Breast epithelium (tissue), 4 donors: ENCODE measurements around the gene IL27RA. TPM values are rescaled to one million over a fixed set of nuclear protein-coding genes. Genes with fewer than 3 reads are reported as not detected.

ENCODE experiments used
- DNase-seq, 2 donors: peaks; one replicate each; pipeline ENCODE4 v3.0.0-alpha.2; 2019; ENCODE audit warnings: low spot score in 2 of 2
- H3K27ac ChIP-seq, 2 donors: fragments of 200-600 bp; sonication (generic) in 1 of 2; one replicate each; pipeline ENCODE4 v1.5.1; 2016 to 2019; ENCODE audit warnings: mild to moderate bottlenecking in 1 of 2
- H3K27me3 ChIP-seq, 2 donors: fragments of 200-600 bp; sonication (generic) in 1 of 2; one replicate each; pipeline versions ENCODE4 v1.5.1 to v1.6.0; 2017 to 2019; ENCODE audit warnings: control low read depth in 1 of 2, mild to moderate bottlenecking in 1 of 2
- H3K36me3 ChIP-seq: fragments of 200-600 bp; one replicate; pipeline ENCODE4 v1.5.1; 2019
- H3K4me1 ChIP-seq, 2 donors: fragments of 200-600 bp; sonication (generic); one replicate each; pipeline ENCODE4 v1.5.1; 2016 to 2019; ENCODE audit warnings: control low read depth in 1 of 2
- H3K4me3 ChIP-seq, 3 donors: fragments of 200-600 bp; sonication (generic); 1 replicate in 2 of 3; 2 replicates in 1 of 3; pipeline ENCODE4 v1.5.1; 2016 to 2019; ENCODE audit warnings: mild to moderate bottlenecking in 3 of 3, moderate library complexity in 2 of 3
- H3K9me3 ChIP-seq, 2 donors: fragments of 200-600 bp; sonication (generic) in 1 of 2; one replicate each; pipeline ENCODE4 v1.5.1; 2016 to 2019; ENCODE audit warnings: control low read depth in 1 of 2
- POLR2A ChIP-seq: fragments of 450-650 bp; IDR thresholded peaks from one replicate; pipeline ENCODE4 v1.6.1; 2016; ENCODE audit warnings: antibody characterized with exemption, mild to moderate bottlenecking, moderate library complexity
- POLR2AphosphoS5 ChIP-seq, 3 donors: sonication (generic); formaldehyde crosslinking; IDR thresholded peaks; one replicate each; pipeline ENCODE4 v1.6.1; 2017; ENCODE audit warnings: antibody characterized with exemption in 3 of 3
- intact Hi-C: fragments of 100-400 bp; cut with DNase I; formaldehyde crosslinking; loops from one replicate; pipeline ENCODE4 v1.15.1; 2023; ENCODE audit warnings: low total_unique reads
- total RNA-seq, 3 donors: library from RNA; depleted of rRNA; stranded (reverse); fragments of >200 nt; gene quantifications; one replicate each; pipeline ENCODE4 v1.1.0, GENCODE V29; 2016
- TF ChIP-seq, protein P1 (sequence below), 3 donors: fragments of 450-650 bp; IDR thresholded peaks; one replicate each; pipeline ENCODE4 v1.5.1; 2016 to 2017; ENCODE audit warnings: antibody characterized with exemption in 3 of 3, mild to moderate bottlenecking in 3 of 3, moderate library complexity in 3 of 3

Gene IL27RA
- total RNA-seq, 3 donors from 2014 or later: 5.1 to 11.0 (median 5.2) TPM

DNA sequence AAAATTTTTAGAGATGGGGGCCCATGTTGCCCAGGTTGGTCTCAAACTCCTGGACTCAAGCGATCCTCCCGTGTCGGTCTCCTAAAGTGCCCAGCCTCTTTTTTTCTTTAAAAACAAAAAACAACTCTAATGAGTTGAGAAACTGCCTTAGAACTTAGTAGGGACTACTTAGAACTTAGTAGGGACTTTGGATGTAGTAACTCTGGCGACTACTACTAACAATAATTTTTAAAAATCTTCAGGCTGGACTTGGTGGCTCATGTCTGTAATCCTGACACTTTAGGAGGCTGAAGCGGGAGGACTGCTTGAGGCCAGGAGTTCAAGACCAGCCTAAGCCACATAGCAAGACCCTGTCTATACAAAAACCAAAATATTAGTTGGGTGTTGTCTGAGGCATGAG is 54.5 kb downstream of the IL27RA start:
- no peak for TF ChIP-seq POLR2A
- TF ChIP-seq, protein P1, sequence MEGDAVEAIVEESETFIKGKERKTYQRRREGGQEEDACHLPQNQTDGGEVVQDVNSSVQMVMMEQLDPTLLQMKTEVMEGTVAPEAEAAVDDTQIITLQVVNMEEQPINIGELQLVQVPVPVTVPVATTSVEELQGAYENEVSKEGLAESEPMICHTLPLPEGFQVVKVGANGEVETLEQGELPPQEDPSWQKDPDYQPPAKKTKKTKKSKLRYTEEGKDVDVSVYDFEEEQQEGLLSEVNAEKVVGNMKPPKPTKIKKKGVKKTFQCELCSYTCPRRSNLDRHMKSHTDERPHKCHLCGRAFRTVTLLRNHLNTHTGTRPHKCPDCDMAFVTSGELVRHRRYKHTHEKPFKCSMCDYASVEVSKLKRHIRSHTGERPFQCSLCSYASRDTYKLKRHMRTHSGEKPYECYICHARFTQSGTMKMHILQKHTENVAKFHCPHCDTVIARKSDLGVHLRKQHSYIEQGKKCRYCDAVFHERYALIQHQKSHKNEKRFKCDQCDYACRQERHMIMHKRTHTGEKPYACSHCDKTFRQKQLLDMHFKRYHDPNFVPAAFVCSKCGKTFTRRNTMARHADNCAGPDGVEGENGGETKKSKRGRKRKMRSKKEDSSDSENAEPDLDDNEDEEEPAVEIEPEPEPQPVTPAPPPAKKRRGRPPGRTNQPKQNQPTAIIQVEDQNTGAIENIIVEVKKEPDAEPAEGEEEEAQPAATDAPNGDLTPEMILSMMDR (IDR thresholded peaks at IDR 0.05): no peak
- no peak for TF ChIP-seq POLR2AphosphoS5 (IDR thresholded peaks at IDR 0.05)
- no peak overlapping the region for H3K4me3 ChIP-seq
- intact Hi-C loops: no loop called here

DNA sequence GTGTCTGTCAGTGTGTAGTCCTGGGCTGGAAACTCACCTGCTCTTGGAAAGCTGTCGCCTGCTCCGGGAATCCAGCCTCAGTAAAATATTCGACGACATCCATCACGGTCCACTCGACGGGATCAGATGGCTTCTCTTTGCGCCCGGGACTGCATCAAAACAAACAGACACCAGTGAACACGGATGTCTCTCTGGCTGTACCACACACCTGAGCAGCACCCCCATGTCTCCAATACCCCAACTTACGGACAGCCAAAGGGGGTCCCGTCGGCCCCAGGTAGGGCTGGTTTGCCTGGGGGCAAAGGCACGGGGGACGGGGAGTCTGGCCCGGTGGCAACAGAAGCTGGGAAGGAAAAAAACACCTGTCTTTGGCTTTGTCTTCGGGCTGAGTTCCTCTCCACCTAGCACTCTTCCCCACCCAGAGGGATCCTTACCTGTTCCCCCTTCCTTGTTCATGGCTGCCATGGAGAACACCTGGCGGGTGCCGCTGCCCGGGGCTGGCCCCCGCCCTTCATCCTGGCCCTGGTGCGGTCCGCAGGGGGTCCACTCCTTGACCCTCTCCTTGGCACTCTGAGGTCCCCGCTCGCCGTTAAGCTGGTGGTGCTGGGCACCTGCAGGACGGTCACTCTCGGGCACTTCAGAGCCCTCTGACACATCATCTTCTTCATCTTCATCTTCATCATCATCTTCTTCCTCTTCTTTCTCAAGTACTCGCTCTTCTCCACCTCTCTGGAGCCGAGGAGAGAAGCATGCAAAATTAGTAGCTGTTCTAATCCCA is 57.3 kb downstream of the IL27RA start:
- no peaks in the 10 kb centered on the region for H3K36me3 ChIP-seq
- H3K27me3 ChIP-seq: no peaks in the 10 kb centered on the region
- intact Hi-C loops: loop anchor here (2.0 kb wide), 1 partner anchor 54 kb away; no protein-coding TSS in a partner anchor
- TF ChIP-seq POLR2AphosphoS5 (IDR thresholded peaks at IDR 0.05): no peak
- TF ChIP-seq POLR2A: no peak
- TF ChIP-seq, protein P1 (IDR thresholded peaks at IDR 0.05): no peak
- H3K27ac ChIP-seq: no peak overlapping the region
- peak overlapping the region in 2 of 3 donors; percentile 87 to 90 for H3K4me3 ChIP-seq
- peaks cover 8 to 11% of the 10 kb centered on the region in 2 donors for H3K9me3 ChIP-seq
- no peak for DNase-seq
- H3K4me1 ChIP-seq: no peaks in the 10 kb centered on the region

More for the DNA sequence above, 54.5 kb downstream of the IL27RA start:
- H3K36me3 ChIP-seq: no peaks in the 10 kb centered on the region
- H3K4me1 ChIP-seq: no peaks in the 10 kb centered on the region
- no peak overlapping the region for H3K27ac ChIP-seq
- no peaks in the 10 kb centered on the region for H3K27me3 ChIP-seq
- no peaks in the 10 kb centered on the region for H3K9me3 ChIP-seq
- no peak for DNase-seq

DNA sequence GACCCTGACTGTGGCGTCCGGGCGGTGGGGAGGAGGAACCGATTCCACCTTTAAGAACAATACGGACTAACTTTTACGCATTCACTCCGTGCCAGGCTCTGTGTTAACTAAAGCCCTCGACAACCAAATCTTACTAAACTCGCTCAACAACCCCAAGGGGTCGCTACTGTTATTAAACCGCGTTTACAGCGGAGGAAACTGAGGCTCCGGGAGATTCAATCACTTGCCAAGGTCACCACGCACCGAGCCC is 57.8 kb downstream of the IL27RA start:
- H3K27ac ChIP-seq: peak overlapping the region; percentile 40 to 65
- peak overlapping the region; percentile 69 to 90 (median 87) for H3K4me3 ChIP-seq
- H3K4me1 ChIP-seq: no peaks in the 10 kb centered on the region
- no peaks in the 10 kb centered on the region for H3K36me3 ChIP-seq
- DNase-seq: no peak
- no peaks in the 10 kb centered on the region for H3K27me3 ChIP-seq
- TF ChIP-seq POLR2AphosphoS5 (IDR thresholded peaks at IDR 0.05): no peak
- no peak for TF ChIP-seq POLR2A
- TF ChIP-seq, protein P1 (IDR thresholded peaks at IDR 0.05): no peak
- H3K9me3 ChIP-seq: peaks cover 8 to 11% of the 10 kb centered on the region in 2 donors
- intact Hi-C loops: loop anchor here (2.0 kb wide), 1 partner anchor 53 kb away; no protein-coding TSS in a partner anchor

DNA sequence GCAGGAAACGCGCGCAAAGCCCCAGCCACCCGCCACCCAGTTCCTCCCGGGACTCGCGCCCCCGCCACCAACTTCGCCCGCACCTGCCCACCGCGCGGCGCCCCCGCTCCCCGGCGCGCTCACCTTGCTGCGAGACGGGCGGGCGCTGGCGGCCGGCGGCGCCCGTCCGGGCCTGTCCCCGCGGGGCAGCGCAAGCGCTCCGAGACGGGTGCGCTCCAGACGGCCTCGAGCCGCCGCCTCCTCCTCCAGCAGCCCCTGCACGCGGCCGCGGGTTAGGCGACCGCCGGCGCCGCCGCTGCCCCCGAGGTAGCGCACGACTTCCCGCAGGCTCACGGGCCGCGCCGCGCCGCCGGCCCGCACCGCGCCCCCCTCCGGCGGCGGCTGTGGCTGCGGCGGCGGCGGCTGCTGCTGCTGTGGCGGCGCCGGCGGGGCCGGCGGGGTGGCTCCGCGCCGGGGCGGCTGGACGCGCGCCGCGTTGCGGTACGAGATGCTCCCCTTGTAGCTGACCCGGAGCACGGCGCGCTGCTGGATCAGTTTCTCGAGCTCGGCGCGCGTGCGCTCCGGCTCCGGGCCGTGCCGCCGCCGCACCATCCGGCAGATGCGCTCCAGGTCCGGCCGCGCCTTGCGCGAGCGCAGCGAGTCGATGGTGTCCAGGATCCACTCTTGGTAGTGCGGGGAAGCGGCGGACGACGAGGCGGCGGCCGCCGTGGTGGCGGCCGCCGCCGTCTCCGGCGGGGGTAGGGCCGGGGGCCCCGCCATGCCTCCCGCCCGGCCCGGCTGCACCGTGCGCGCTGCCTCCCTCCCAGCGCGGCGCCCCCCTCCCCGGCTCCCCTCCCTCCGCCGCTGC is 58.3 kb downstream of the IL27RA start:
- TF ChIP-seq, protein P1 (IDR thresholded peaks at IDR 0.05): peak in 1 of 3 donors; percentile 16
- TF ChIP-seq POLR2AphosphoS5 (IDR thresholded peaks at IDR 0.05): no peak
- TF ChIP-seq POLR2A: no peak
- DNase-seq: no peak

More for the DNA sequence above, 58.3 kb downstream of the IL27RA start:
- Histone ChIP-seq H3K36me3 (no peaks in the 10 kb centered on the region), H3K4me3 (peak overlapping the region; percentile 69 to 90 (median 87)), H3K9me3 (peaks cover 8 to 11% of the 10 kb centered on the region in 2 donors), H3K27ac (peak overlapping the region; percentile 40 to 65), H3K4me1 (no peaks in the 10 kb centered on the region), H3K27me3 (no peaks in the 10 kb centered on the region)
- intact Hi-C loops: loop anchor here (2.0 kb wide), 1 partner anchor 53 kb away; no protein-coding TSS in a partner anchor
